K562 (cell line): Measurements from ENCODE around the gene RNFT2.

ENCODE experiments used
- EP300 ChIP-seq: IDR thresholded peaks from 2 replicates; pipeline ENCODE4 v1.6.1; 2012; ENCODE audit warnings: low read length, improper control_type of control experiment
- FOS ChIP-seq: IDR thresholded peaks from 3 replicates; pipeline ENCODE4 v1.6.1; 2011; ENCODE audit not compliant: insufficient read length; ENCODE audit errors: extremely low read depth
- IRF2 ChIP-seq: sonication (generic); formaldehyde crosslinking; IDR thresholded peaks from 2 replicates; pipeline ENCODE4 v1.8.1; 2022; ENCODE audit warnings: mild to moderate bottlenecking, missing genetic modification reagents
- KDM1A ChIP-seq, 2 experiments: fragments of 450-650 bp; IDR thresholded peaks; 2 replicates each; pipeline ENCODE4 v1.6.1; 2016; ENCODE audit warnings: mild to moderate bottlenecking in 2 of 2
- SP2 ChIP-seq: IDR thresholded peaks from 2 replicates; pipeline ENCODE4 v1.6.1; 2011; ENCODE audit warnings: mild to moderate bottlenecking, low read depth, low read length, moderate library complexity; ENCODE audit not compliant: poor library complexity, severe bottlenecking; ENCODE audit errors: extremely low read depth
- TAF7 ChIP-seq: fragments of 450-650 bp; IDR thresholded peaks from 2 replicates; pipeline ENCODE4 v1.6.1; 2016; ENCODE audit warnings: missing genetic modification characterization, missing compliant biosample characterization
- TBL1XR1 ChIP-seq, 2 experiments: IDR thresholded peaks; 2 replicates each; pipeline ENCODE4 v1.6.1; 2012; ENCODE audit warnings: improper control_type of control experiment in 2 of 2, low read length in 2 of 2, mild to moderate bottlenecking in 1 of 2
- ZNF561 ChIP-seq: fragments of 450-650 bp; formaldehyde crosslinking; conservative IDR thresholded peaks from 2 replicates; pipeline ENCODE4 v1.4.0; 2020; ENCODE audit warnings: mild to moderate bottlenecking, moderate library complexity
- TF ChIP-seq, protein P1 (sequence below): sonication (generic); formaldehyde crosslinking; IDR thresholded peaks from 2 replicates; pipeline ENCODE4 v1.8.1; 2023; ENCODE audit warnings: mild to moderate bottlenecking, missing genetic modification reagents, moderate library complexity
- TF ChIP-seq, protein P2 (sequence below), 3 experiments: IDR thresholded peaks in 2 of 3; conservative IDR thresholded peaks in 1 of 3; 2 replicates each; pipeline ENCODE4 v1.5.1; 2011 to 2012; ENCODE audit warnings: low read length in 3 of 3, mild to moderate bottlenecking in 3 of 3, control low read depth in 2 of 3, improper control_type of control experiment in 1 of 3, inconsistent platforms in 1 of 3, low read depth in 1 of 3, mixed read lengths in 1 of 3, moderate library complexity in 1 of 3; ENCODE audit not compliant: insufficient read depth in 2 of 3
- TF ChIP-seq, protein P3 (sequence below): sonication (generic); formaldehyde crosslinking; IDR thresholded peaks from 2 replicates; pipeline ENCODE4 v1.8.1; 2023; ENCODE audit warnings: mild to moderate bottlenecking, missing genetic modification reagents

DNA sequence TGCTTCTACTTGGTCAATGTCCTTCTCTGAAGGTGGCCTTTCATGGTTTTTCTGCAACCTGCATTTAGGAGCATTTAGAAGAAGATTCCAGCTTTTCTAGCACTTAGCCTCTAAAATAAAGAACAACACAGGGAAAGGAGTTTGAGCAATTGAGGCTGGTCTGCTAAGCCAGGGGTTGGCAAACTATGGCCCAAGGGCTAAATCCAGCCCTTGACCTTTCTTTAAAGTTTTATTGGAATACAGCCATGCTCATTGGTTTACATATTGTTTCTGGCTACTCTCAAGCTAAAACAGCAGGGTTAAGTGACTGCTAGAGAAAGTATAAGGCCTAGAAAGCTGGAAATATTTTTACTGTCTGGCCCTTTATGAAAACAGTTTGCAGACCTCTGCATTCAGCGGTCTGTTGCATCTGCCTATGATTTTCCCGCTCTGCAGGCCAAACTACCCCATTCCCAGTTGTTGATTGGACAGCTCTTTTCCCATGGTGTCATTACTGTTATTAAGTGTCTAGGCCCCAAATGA is 39.5 kb upstream of the RNFT2 start:
- TF ChIP-seq TAF7 (tag) (no peak), EP300 (no peak), TBL1XR1 (IDR thresholded peaks at IDR 0.05; ENCODE audit: low read length in 2 of 2) (no peak), ZNF561 (CRISPR knock-in tag) (no peak), IRF2 (CRISPR knock-in tag) (no peak), KDM1A (IDR thresholded peaks at IDR 0.05) (no peak), SP2 (no peak), FOS (no peak)
- TF ChIP-seq, protein P1, sequence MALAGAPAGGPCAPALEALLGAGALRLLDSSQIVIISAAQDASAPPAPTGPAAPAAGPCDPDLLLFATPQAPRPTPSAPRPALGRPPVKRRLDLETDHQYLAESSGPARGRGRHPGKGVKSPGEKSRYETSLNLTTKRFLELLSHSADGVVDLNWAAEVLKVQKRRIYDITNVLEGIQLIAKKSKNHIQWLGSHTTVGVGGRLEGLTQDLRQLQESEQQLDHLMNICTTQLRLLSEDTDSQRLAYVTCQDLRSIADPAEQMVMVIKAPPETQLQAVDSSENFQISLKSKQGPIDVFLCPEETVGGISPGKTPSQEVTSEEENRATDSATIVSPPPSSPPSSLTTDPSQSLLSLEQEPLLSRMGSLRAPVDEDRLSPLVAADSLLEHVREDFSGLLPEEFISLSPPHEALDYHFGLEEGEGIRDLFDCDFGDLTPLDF (CRISPR knock-in tag), result no peak
- TF ChIP-seq, protein P2, sequence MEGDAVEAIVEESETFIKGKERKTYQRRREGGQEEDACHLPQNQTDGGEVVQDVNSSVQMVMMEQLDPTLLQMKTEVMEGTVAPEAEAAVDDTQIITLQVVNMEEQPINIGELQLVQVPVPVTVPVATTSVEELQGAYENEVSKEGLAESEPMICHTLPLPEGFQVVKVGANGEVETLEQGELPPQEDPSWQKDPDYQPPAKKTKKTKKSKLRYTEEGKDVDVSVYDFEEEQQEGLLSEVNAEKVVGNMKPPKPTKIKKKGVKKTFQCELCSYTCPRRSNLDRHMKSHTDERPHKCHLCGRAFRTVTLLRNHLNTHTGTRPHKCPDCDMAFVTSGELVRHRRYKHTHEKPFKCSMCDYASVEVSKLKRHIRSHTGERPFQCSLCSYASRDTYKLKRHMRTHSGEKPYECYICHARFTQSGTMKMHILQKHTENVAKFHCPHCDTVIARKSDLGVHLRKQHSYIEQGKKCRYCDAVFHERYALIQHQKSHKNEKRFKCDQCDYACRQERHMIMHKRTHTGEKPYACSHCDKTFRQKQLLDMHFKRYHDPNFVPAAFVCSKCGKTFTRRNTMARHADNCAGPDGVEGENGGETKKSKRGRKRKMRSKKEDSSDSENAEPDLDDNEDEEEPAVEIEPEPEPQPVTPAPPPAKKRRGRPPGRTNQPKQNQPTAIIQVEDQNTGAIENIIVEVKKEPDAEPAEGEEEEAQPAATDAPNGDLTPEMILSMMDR (IDR thresholded peaks at IDR 0.05 in 2 of 3, conservative IDR thresholded peaks at IDR 0.05 in 1 of 3; ENCODE audit: insufficient read depth in 2 of 3, low read depth in 1 of 3, low read length in 3 of 3), result no peak
- TF ChIP-seq, protein P3, sequence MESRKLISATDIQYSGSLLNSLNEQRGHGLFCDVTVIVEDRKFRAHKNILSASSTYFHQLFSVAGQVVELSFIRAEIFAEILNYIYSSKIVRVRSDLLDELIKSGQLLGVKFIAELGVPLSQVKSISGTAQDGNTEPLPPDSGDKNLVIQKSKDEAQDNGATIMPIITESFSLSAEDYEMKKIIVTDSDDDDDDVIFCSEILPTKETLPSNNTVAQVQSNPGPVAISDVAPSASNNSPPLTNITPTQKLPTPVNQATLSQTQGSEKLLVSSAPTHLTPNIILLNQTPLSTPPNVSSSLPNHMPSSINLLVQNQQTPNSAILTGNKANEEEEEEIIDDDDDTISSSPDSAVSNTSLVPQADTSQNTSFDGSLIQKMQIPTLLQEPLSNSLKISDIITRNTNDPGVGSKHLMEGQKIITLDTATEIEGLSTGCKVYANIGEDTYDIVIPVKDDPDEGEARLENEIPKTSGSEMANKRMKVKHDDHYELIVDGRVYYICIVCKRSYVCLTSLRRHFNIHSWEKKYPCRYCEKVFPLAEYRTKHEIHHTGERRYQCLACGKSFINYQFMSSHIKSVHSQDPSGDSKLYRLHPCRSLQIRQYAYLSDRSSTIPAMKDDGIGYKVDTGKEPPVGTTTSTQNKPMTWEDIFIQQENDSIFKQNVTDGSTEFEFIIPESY (CRISPR knock-in tag), result no peak
